ENCODE results near the gene SMIM20.

Gene SMIM20

GRCh38 chr4:25953740-25954139 lies 39.7 kb downstream of the SMIM20 start:
- DNase-seq (ENCODE audit: low read depth in 1 of 2, low spot score in 1 of 2) = no peak

- DNase-seq (ENCODE audit: low read depth in 1 of 2, low spot score in 1 of 2) = no peak
Measured at GRCh38 chr4:25954293-25954904, 40.4 kb downstream of the SMIM20 start.

- DNase-seq (ENCODE audit: low read depth in 1 of 2, low spot score in 1 of 2) = no peak
Measured at GRCh38 chr4:25955705-25956104, 41.7 kb downstream of the SMIM20 start.

DNA sequence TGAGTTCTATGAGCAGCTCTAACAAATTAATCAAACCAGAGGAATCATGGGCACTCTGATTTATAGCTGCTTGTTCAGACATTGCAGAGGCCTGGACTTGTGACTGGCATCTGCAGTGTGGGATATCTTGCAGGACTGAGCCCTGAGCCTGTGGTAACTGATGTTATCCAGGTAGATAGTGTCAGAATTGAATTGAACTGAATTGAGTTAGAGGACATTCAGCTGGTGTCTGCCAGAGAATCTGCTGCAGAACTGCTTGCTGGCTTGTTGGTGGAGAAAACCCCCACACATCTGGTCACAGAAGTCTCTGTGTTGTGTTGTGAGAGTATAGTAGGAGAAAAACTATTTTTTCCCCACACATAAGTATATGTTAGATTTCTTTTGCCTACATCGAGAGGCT lies 42.2 kb downstream of the SMIM20 start:
- DNase-seq (ENCODE audit: low read depth in 1 of 2, low spot score in 1 of 2) = no peak

DNA sequence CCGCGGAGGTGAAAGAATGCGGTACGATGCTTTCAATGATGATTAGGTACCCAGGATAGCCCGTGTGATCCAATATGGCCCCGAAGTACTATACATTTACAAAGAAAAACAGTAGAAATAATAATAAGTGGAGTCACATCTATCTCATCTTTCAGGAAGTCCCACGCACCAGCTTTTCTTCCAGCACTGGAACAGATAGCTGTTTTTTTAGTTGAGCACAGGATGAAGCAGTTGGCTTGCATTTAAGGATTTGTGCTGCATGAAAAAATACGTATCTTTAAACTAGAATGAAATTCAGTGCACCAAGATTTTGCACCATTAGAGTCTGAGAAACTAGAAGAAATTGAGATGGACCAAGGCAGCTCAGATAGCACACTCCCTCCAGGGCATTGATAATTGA lies 44.1 kb downstream of the SMIM20 start:
- DNase-seq (ENCODE audit: low read depth in 1 of 2, low spot score in 1 of 2) = no peak

DNA sequence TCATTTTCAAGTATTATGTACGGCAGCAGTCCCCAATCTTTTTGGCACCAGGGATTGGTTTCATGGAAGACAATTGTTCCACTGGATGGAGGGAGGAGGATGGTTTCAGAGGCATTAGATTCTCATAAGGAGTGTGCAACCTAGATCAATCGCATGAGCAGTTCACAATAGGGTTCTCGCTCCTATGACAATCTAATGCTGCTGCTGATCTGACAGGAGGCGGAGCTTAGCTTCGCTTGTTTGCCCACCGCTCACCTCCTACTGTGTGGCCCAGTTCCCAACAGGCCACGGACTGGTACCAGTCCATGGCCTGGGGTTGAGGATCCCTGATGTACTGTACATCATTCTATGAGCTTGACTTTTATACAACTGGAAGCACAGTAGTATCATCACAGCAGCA lies 48.4 kb downstream of the SMIM20 start:
- DNase-seq (ENCODE audit: low read depth in 1 of 2, low spot score in 1 of 2) = no peak

GRCh38 chr4:25965629-25966028 lies 51.6 kb downstream of the SMIM20 start:
- DNase-seq (ENCODE audit: low read depth in 1 of 2, low spot score in 1 of 2) = no peak

DNA sequence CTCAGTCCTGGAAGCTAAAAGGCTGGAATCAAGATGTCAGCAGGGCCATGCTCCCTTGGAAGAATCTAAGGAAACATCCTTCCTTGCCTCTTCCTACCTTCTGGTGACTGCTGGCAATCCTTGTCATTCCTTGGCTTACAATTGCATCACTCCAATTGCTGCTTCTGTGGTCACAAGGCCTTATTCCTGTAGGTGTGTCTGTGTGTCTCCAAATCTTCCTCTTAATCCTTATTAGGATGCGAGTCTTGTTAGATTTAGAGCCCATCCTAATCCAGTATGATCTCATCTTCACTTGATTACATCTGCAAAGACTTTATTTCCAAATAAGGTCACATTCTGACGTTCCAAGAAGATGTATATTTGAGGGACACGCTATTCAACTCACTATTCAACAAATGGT lies 52.2 kb downstream of the SMIM20 start:
- DNase-seq (ENCODE audit: low read depth in 1 of 2, low spot score in 1 of 2) = no peak

GRCh38 chr4:25969374-25970155 lies 55.5 kb downstream of the SMIM20 start:
- DNase-seq (ENCODE audit: low read depth in 1 of 2, low spot score in 1 of 2) = no peak

- no peak for DNase-seq (ENCODE audit: low read depth in 1 of 2, low spot score in 1 of 2)
Measured at GRCh38 chr4:25970226-25970675, 56.2 kb downstream of the SMIM20 start.

DNA sequence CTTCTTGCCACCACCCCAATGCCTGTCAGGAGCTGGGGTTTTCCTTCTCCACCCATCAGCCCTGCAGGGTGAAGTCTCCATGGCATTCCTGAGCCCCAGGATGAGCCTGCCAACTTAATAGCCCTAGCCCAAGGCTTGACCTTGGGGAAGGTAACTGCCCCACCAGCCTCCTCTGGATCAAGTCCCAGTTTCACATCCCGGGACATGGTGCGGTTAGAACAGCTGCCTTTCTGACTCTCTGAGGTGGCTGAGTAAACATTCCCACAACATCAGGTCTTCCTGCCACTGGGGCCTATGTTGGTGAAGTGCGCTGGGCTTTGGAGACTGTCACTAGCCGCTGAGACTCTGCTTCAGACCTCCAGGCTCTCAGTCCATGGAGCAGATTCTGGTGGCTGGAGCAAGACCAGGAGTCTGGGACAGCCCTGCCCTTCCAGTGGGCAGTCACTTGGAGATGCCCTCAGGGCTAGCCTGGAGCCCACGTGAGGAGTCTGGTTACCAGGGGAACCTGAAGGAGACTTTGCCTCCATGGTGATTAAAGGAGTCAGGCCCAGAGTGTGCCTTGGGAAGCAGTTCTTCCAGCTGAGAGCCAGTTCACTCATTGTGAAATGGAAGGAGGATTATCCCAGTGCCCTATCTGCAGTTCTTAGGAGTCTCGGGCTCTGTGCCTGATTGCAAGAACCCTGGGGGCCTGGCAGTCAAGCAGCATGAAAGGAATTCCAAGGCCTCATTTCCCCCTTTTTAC lies 56.8 kb downstream of the SMIM20 start:
- no peak for DNase-seq (ENCODE audit: low read depth in 1 of 2, low spot score in 1 of 2)

GRCh38 chr4:25972366-25972765 lies 58.3 kb downstream of the SMIM20 start:
- DNase-seq (ENCODE audit: low read depth in 1 of 2, low spot score in 1 of 2) = no peak

- no peak for DNase-seq (ENCODE audit: low read depth in 1 of 2, low spot score in 1 of 2)
Measured at GRCh38 chr4:25972984-25973745, 59.1 kb downstream of the SMIM20 start.

- DNase-seq (ENCODE audit: low read depth in 1 of 2, low spot score in 1 of 2) = no peak
Measured at GRCh38 chr4:25976780-25977179, 62.8 kb downstream of the SMIM20 start.

- DNase-seq (ENCODE audit: low read depth in 1 of 2, low spot score in 1 of 2) = no peak
Measured at GRCh38 chr4:25977397-25978170, 63.6 kb downstream of the SMIM20 start.

GRCh38 chr4:25978327-25978726 lies 64.3 kb downstream of the SMIM20 start:
- no peak for DNase-seq (ENCODE audit: low read depth in 1 of 2, low spot score in 1 of 2)
